Esophagus squamous epithelium (tissue), 4 donors: ENCODE results near the gene TAF4.

Source experiments
- CTCF ChIP-seq, 6 experiments: fragments of 450-650 bp in 4 of 6; fragments of 200-600 bp in 2 of 6; sonication (generic) in 2 of 6; IDR thresholded peaks; one replicate each; pipeline ENCODE4 v1.5.1; 2016 to 2019; ENCODE audit warnings: antibody characterized with exemption in 6 of 6, mild to moderate bottlenecking in 4 of 6, moderate library complexity in 4 of 6
- POLR2A ChIP-seq, 4 donors: fragments of 450-650 bp; IDR thresholded peaks; one replicate each; pipeline ENCODE4 v1.6.1; 2017; ENCODE audit warnings: antibody characterized with exemption in 4 of 4, mild to moderate bottlenecking in 4 of 4, moderate library complexity in 3 of 4

GRCh38 chr20:61974357-61974665, 91.4 kb downstream of the TAF4 start:
- no peak for TF ChIP-seq CTCF (IDR thresholded peaks at IDR 0.05)
- TF ChIP-seq POLR2A (IDR thresholded peaks at IDR 0.05): no peak
